Neutrophil (primary cell): ENCODE data around the gene NEURL2.

Experiments
- H3K27ac ChIP-seq: fragments of 200-600 bp; sonication (generic); 2 replicates; pipeline ENCODE4 v1.5.1; 2016; ENCODE audit warnings: mild to moderate bottlenecking, moderate library complexity
- H3K27me3 ChIP-seq: fragments of 200-600 bp; sonication (generic); 2 replicates; pipeline ENCODE4 v1.6.0; 2016; ENCODE audit warnings: mild to moderate bottlenecking
- H3K36me3 ChIP-seq: fragments of 200-600 bp; sonication (generic); 2 replicates; pipeline ENCODE4 v1.5.1; 2017
- H3K4me1 ChIP-seq, 2 experiments: fragments of 200-600 bp in 1 of 2; sonication (generic) in 1 of 2; 1 replicate in 1 of 2; 2 replicates in 1 of 2; pipeline versions ENCODE4 v1.5.1 to v1.6.1; 2013 to 2016; ENCODE audit warnings: low read depth in 1 of 2, low read length in 1 of 2, mild to moderate bottlenecking in 1 of 2, moderate library complexity in 1 of 2; ENCODE audit not compliant: control insufficient read depth in 1 of 2, insufficient read depth in 1 of 2
- H3K4me3 ChIP-seq, 2 experiments: fragments of 200-600 bp in 1 of 2; sonication (generic) in 1 of 2; 1 replicate in 1 of 2; 2 replicates in 1 of 2; pipeline ENCODE4 v1.5.1; 2013 to 2016; ENCODE audit warnings: low read depth in 1 of 2, low read length in 1 of 2, mild to moderate bottlenecking in 1 of 2, moderate library complexity in 1 of 2
- H3K9me3 ChIP-seq: fragments of 200-600 bp; sonication (generic); 2 replicates; pipeline ENCODE4 v1.5.1; 2016
- CTCF ChIP-seq: fragments of 200-600 bp; sonication (generic); IDR thresholded peaks from 2 replicates; pipeline ENCODE4 v1.5.1; 2016; ENCODE audit warnings: antibody characterized with exemption

NEURL2 gene

GRCh38 chr20:45920462-45921336 lies 29.7 kb upstream of the NEURL2 start:
- TF ChIP-seq CTCF, result no peak

GRCh38 chr20:45919542-45920399 lies 28.8 kb upstream of the NEURL2 start:
- peaks cover 7 to 9% of the 10 kb centered on the region in 2 experiments for H3K4me1 ChIP-seq
- no peaks in the 10 kb centered on the region for H3K36me3 ChIP-seq
- no peak overlapping the region for H3K27ac ChIP-seq
- H3K4me3 ChIP-seq, result no peak overlapping the region
- H3K9me3 ChIP-seq, result no peaks in the 10 kb centered on the region
- H3K27me3 ChIP-seq, result peaks cover 12% of the 10 kb centered on the region
- TF ChIP-seq CTCF, result no peak

More at GRCh38 chr20:45920462-45921336, 29.7 kb upstream of the NEURL2 start:
- H3K9me3 ChIP-seq, result no peaks in the 10 kb centered on the region
- H3K4me3 ChIP-seq, result no peak overlapping the region
- no peak overlapping the region for H3K27ac ChIP-seq
- H3K27me3 ChIP-seq, result peaks cover 14% of the 10 kb centered on the region
- H3K4me1 ChIP-seq, result peaks cover 0 to 8% of the 10 kb centered on the region in 2 experiments
- no peaks in the 10 kb centered on the region for H3K36me3 ChIP-seq

DNA sequence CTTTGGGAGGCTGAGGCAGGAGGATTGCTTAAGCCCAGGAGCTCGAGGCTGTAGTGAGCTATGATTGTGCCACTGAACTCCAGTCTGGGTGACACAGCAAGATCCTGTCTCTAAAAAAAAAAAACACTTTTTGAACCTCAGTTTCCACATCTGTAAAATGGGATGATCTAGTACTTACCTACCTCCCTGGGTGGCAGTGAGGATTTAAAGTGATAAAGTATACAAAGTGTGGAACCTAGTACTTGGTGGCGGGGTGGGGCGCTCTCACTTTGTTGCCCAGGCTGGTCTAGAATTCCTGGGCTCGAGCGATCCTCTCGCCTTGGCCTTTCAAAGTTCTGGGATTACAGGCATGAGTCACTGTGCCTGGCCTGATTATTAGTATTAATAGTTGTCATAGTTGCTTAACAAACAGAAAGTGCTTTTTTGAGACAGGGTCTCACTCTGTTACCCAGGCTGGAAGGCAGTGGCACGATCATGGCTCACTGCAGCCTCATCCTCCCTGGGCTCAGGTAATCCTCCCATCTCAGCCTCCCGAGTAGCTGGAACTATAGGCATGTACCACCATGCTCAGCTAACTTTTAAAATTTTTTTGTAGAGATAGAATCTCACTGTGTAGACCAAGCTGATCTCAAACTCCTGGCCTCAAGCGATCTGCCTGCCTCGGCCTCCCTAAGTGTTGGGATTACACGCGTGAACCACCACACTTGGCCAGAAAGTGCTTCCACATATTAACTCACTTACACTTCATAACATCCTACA lies 27.9 kb upstream of the NEURL2 start:
- Histone ChIP-seq H3K27me3 (peaks cover 3% of the 10 kb centered on the region), H3K9me3 (no peaks in the 10 kb centered on the region), H3K4me1 (peaks cover 15 to 17% of the 10 kb centered on the region in 2 experiments), H3K4me3 (no peak overlapping the region), H3K27ac (no peak overlapping the region), H3K36me3 (no peaks in the 10 kb centered on the region)
- TF ChIP-seq CTCF, result no peak

DNA sequence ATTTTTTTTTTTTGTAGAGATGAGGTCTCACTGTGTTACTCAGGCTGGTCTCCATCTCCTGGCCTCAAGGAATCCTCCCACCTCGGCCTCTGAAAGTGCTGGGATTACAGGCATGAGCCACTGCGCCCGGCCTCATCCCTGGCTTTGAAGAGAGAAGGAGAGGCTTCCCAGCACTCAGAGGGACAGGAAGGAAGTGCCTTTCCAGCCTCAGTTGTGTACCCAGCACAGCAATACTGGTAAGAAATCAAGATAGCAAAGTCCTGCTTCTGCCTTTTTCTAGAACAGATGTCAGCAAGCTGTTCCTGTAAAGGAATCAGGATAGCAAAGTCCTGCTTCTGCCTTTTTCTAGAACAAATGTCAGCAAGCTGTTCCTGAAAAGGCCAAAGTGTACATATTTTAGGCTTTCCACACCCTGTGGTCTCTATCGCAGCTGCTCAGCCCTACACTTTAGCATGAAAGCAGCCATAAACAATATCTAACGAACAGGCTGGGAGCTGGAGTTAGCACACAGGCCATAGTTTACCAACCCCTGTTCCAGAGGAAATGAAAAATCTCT lies 27.3 kb upstream of the NEURL2 start:
- Histone ChIP-seq H3K4me3 (no peak overlapping the region), H3K9me3 (no peaks in the 10 kb centered on the region), H3K27ac (no peak overlapping the region), H3K27me3 (no peaks in the 10 kb centered on the region), H3K4me1 (peaks cover 17 to 18% of the 10 kb centered on the region in 2 experiments), H3K36me3 (no peaks in the 10 kb centered on the region)
- TF ChIP-seq CTCF, result no peak

- H3K27ac ChIP-seq, result no peak overlapping the region
- TF ChIP-seq CTCF, result no peak
- no peaks in the 10 kb centered on the region for H3K9me3 ChIP-seq
- no peak overlapping the region for H3K4me3 ChIP-seq
- H3K4me1 ChIP-seq, result peaks cover 17 to 18% of the 10 kb centered on the region in 2 experiments
- peaks cover 4% of the 10 kb centered on the region for H3K27me3 ChIP-seq
- no peaks in the 10 kb centered on the region for H3K36me3 ChIP-seq
Measured at GRCh38 chr20:45917790-45918141, 26.8 kb upstream of the NEURL2 start.
